GM13977 (cell line): ENCODE results near the gene CEP85.

Experiments used
- DNase-seq: peaks from one replicate; pipeline ENCODE4 v3.0.0; 2012; ENCODE audit warnings: low spot score
- in situ Hi-C: fragments of 300-500 bp; cut with MboI; formaldehyde crosslinking; loops from one replicate; pipeline ENCODE4 v1.12.0; 2022; ENCODE audit warnings: low sequenced_read_pairs, low pct_unique_long_range_greater_than_20kb, mixed read lengths, inconsistent platforms; ENCODE audit not compliant: unreplicated experiment
- TF ChIP-seq, protein P1 (sequence below): IDR thresholded peaks from 2 replicates; pipeline ENCODE4 v1.5.1; 2012; ENCODE audit warnings: mild to moderate bottlenecking, control low read depth; ENCODE audit not compliant: insufficient read depth; ENCODE audit errors: extremely low read depth, missing control alignments

Gene CEP85

DNA sequence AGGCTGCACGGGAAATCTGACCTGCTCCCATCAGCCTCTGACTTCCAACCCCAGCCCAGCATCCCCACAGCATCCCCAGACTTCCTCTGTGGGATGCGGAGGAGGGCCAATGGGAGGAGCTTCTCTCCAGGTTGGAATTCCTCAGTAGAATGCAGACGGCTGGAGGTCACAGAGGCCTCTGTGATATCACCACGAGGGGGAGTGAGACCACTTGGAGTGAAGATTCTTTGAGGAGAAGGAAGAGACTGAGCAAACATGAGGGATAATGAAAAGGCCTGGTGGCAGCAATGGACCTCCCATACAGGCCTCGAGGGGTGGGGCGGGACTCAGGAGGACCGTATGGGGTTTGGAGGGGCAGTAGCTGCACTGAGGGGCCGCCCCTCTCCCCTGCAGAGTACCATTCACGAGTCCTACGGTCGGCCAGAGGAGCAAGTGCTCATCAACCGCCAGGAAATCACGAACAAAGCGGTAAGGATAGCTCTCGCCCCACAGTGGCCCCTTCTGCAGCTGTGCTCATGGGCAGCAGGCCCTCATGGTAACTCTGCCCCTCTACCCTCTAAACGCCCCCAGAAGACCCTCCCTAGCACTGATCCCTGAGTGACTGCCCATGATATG is 43.5 kb upstream of the CEP85 start, which contains the start of gene CATSPER4:
TSS of gene CATSPER4 (plus strand) at position 230 of the 615 bp plus-strand sequence. CDS start at position 256, 26 bp downstream.
- in situ Hi-C loops: no loop called here
- DNase-seq: peak; percentile 28
- TF ChIP-seq, protein P1, sequence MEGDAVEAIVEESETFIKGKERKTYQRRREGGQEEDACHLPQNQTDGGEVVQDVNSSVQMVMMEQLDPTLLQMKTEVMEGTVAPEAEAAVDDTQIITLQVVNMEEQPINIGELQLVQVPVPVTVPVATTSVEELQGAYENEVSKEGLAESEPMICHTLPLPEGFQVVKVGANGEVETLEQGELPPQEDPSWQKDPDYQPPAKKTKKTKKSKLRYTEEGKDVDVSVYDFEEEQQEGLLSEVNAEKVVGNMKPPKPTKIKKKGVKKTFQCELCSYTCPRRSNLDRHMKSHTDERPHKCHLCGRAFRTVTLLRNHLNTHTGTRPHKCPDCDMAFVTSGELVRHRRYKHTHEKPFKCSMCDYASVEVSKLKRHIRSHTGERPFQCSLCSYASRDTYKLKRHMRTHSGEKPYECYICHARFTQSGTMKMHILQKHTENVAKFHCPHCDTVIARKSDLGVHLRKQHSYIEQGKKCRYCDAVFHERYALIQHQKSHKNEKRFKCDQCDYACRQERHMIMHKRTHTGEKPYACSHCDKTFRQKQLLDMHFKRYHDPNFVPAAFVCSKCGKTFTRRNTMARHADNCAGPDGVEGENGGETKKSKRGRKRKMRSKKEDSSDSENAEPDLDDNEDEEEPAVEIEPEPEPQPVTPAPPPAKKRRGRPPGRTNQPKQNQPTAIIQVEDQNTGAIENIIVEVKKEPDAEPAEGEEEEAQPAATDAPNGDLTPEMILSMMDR: peak; percentile 34

DNA sequence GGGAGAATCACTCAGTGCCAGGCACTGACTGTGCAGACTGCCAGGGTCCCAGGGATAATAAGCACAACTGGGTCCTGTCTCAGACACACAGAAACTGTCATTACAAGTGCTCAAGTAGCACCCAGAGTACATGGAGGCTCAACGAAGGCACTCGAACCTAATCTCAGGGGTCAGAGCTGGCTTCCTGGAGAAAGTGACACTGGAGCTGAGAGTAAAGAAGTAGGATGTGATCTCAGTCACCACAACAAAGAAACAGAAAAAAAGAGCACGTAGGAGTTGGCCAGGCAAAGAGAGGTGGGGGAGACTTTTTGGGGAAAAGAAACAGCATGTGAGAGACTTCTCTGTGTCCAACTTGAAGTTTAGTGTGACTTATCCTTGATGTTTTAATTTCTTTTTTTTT is 42.3 kb upstream of the CEP85 start:
- DNase-seq: peak; percentile 69
- TF ChIP-seq, protein P1: no peak
- in situ Hi-C loops: no loop called here

DNA sequence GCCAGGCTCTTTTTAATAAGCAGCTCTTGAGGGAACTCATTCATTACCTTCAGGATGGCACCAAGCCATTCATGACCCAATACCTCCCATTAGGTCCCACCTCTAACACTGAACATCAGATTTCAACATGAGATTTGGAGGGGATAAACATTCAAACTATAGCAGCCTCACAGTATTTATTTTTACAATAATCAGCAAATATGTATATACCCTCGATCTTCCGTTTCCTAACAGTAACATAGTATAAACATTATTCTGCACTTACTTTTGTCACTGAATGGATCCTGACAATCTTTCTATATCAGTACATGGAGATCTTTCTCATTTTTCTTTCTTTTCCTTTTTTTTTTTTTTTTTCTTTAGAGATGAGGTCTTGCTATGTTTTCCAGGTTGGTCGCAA is 38.2 kb upstream of the CEP85 start:
- in situ Hi-C loops: no loop called here
- DNase-seq: no peak
- TF ChIP-seq, protein P1: no peak

DNA sequence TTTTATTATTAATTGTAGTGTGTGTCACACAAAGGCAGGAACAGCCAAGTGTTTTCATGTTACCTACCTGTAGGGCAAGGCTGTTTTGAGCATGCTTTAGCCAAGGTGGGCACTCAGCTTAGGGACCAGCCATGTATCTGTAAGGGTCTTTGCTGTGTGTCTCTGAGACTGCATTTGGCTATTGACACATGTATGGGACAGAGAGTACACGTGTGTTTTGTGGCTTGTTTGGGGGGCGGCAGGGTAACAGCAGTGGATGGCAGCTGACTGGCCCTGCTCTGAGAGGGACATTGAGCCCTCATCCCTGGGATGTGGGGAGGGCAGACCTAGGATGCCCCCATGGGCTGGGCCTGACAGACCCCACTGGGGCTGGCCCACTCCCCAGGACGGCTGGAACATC is 36.7 kb upstream of the CEP85 start:
- in situ Hi-C loops: no loop called here
- no peak for DNase-seq
- TF ChIP-seq, protein P1: no peak

DNA sequence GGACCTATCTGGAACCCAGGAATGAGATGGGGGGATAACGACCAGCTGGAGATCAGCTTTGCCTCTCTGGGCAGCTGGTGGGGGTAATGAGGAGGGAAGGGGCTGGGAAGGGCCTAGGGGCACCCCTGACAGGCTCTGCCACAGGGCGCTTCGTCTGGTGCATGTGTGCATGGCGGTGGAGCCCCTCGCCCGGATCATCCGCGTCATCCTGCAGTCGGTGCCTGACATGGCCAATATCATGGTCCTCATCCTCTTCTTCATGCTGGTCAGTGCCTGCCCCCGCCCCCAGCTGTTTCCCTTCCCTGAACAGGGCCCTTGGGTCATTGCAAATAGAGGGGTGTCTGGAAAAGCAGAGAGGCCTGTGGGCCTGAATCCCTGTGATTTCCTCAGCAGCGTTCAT is 36.2 kb upstream of the CEP85 start:
- in situ Hi-C loops: no loop called here

DNA sequence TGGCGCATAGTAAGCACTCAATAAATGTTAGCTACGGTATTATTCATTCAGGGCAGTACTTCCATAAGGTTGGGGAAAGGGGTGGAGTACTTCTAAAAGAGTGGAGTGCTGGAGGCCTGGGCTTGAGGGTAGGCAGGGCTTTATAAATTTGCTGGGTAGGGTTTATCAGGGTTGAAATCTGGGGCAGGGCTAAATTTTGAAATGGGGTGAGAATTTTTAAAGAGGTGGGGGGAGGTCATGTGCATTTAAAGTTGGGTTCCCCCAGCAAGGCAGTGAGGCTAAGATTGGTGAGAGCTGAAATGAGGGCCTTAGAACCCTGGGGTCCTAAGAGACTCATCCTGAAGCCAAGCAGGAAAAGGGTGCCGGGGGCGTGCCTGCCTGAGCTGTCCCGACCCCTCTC is 33.6 kb upstream of the CEP85 start:
- TF ChIP-seq, protein P1: no peak
- DNase-seq: no peak
- in situ Hi-C loops: no loop called here

More for the DNA sequence above, 36.2 kb upstream of the CEP85 start:
- DNase-seq: no peak
- TF ChIP-seq, protein P1: no peak
